HG03108 (cell line): ENCODE results near the gene AGFG1.

Source experiments
- ATAC-seq: cut with Tn5 transposase; IDR thresholded peaks from one replicate; pipeline ENCODE4 v1.9.1; 2021; ENCODE audit warnings: moderate library complexity; ENCODE audit not compliant: unreplicated experiment

AGFG1 gene

GRCh38 chr2:227460833-227461232 is 11.1 kb upstream of the AGFG1 start:
- ATAC-seq: no peak

- no peak for ATAC-seq
These were observed 10.0 kb upstream of the AGFG1 start for GRCh38 chr2:227461811-227462461.

- ATAC-seq: peak; percentile 52
These were observed 9.4 kb upstream of the AGFG1 start for GRCh38 chr2:227462462-227462951.

GRCh38 chr2:227462972-227463931 is 8.7 kb upstream of the AGFG1 start:
- peak; percentile 33 for ATAC-seq

GRCh38 chr2:227464361-227464760 is 7.6 kb upstream of the AGFG1 start:
- ATAC-seq: no peak

- no peak for ATAC-seq
These were observed 7.1 kb upstream of the AGFG1 start for GRCh38 chr2:227464851-227465250.

- ATAC-seq: no peak
These were observed 4.9 kb upstream of the AGFG1 start for GRCh38 chr2:227466887-227467600.

GRCh38 chr2:227471412-227471811 is 544 bp upstream of the AGFG1 start:
- ATAC-seq: no peak

- ATAC-seq: peak; percentile 55
These were observed 537 bp downstream of the AGFG1 start for GRCh38 chr2:227472265-227473121.

GRCh38 chr2:227473122-227473461 is 1.1 kb downstream of the AGFG1 start:
- ATAC-seq: no peak

- no peak for ATAC-seq
These were observed 1.9 kb downstream of the AGFG1 start for GRCh38 chr2:227473806-227474205.

GRCh38 chr2:227474410-227474809 is 2.5 kb downstream of the AGFG1 start:
- no peak for ATAC-seq

- ATAC-seq: no peak
These were observed 5.3 kb downstream of the AGFG1 start for GRCh38 chr2:227477291-227477690.

GRCh38 chr2:227479865-227480475 is 8.0 kb downstream of the AGFG1 start:
- ATAC-seq: peak; percentile 46

- ATAC-seq: peak; percentile 43
These were observed 8.6 kb downstream of the AGFG1 start for GRCh38 chr2:227480528-227480927.

GRCh38 chr2:227482638-227483340 is 10.8 kb downstream of the AGFG1 start:
- peak; percentile 75 for ATAC-seq

GRCh38 chr2:227485429-227485828 is 13.5 kb downstream of the AGFG1 start:
- ATAC-seq: no peak

GRCh38 chr2:227486688-227487087 is 14.7 kb downstream of the AGFG1 start:
- ATAC-seq: no peak

GRCh38 chr2:227488045-227488444 is 16.1 kb downstream of the AGFG1 start:
- ATAC-seq: no peak
